ENCODE results near the gene WNT2. TPM values are rescaled to one million over a fixed set of nuclear protein-coding genes. Genes with fewer than 3 reads are reported as not detected.

The WNT2 gene
- total and polyA plus RNA-seq, 7 donors, result 0.01 to 0.47 (median 0.03) TPM; not detected in 4

DNA sequence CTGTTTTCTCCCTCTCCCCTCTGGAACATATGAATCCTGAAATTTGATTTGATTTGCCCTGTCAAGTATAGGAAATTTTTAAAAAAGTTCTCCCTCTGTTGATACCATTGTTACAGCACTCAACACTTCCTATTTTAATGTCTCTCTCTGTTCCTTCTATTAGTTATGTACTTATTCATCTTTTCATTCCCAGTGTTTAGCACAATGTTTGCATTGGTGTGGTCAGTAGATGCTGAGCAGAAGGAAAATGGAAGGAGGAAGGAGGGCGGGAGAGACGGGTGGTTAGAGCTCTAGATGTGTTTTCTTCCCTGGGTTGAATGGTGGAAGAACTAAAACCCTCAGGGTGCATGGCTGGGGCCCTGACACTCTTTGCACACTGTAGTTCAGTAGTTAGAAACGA lies 79.5 kb downstream of the WNT2 start:
- TF ChIP-seq CTCF (IDR thresholded peaks at IDR 0.05), result no peak
- ATAC-seq (no peak), DNase-seq (no peak)
- Histone ChIP-seq H3K4me3 (no peak overlapping the region), H3K27me3 (ENCODE audit: insufficient read depth in 3 of 3, low read length in 2 of 3) (peaks cover 0 to 2% (median 0%) of the 10 kb centered on the region in 3 donors), H3K36me3 (ENCODE audit: insufficient read depth in 1 of 2, low read depth in 1 of 2) (no peaks in the 10 kb centered on the region), H3K9me3 (no peaks in the 10 kb centered on the region), H3K27ac (no peak overlapping the region), H3K4me1 (no peaks in the 10 kb centered on the region)
- intact Hi-C loops (cut with DNase I), result no loop called here
- WGBS, 3 donors, result 79 to 82% (median 82%) methylated on average over 3 of the region's 3 CpGs

GRCh38 chr7:117241088-117241487 lies 81.8 kb downstream of the WNT2 start:
- intact Hi-C loops (cut with DNase I), result no loop called here
- H3K9me3 ChIP-seq, result peaks cover 1% of the 10 kb centered on the region
- no peaks in the 10 kb centered on the region for H3K4me1 ChIP-seq
- ATAC-seq (no peak), DNase-seq (no peak)
- whole genome bisulfite sequencing, 3 donors, result 84 to 88% (median 87%) methylated on average over 4 of the region's 4 CpGs
- H3K36me3 ChIP-seq (ENCODE audit: insufficient read depth in 1 of 2, low read depth in 1 of 2), result no peaks in the 10 kb centered on the region
- H3K27me3 ChIP-seq (ENCODE audit: insufficient read depth in 3 of 3, low read length in 2 of 3), result peaks cover 0 to 2% (median 0%) of the 10 kb centered on the region in 3 donors
- no peak overlapping the region for H3K27ac ChIP-seq
- H3K4me3 ChIP-seq, result no peak overlapping the region
- TF ChIP-seq CTCF (IDR thresholded peaks at IDR 0.05), result no peak

DNA sequence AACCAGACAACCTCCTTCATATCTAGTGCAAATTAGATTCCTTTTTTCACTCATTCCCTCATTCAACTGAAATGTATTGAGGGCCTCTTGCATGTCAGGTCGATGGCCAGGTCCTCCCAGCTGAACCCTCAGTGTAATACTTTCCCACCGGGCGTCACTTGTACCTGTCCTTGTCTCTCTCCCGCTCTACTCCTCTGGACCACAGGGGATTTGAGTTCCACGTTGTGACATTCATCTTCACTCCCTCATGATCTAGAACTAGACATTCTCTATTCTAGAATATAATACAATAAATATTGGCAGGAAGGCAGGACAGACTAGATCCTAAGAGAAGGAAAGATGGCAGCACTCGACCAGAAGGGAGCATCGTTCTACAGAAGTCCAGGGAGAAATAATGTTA lies 83.9 kb downstream of the WNT2 start:
- H3K4me3 ChIP-seq, result no peak overlapping the region
- H3K36me3 ChIP-seq (ENCODE audit: insufficient read depth in 1 of 2, low read depth in 1 of 2), result no peaks in the 10 kb centered on the region
- ATAC-seq, result no peak
- 85 to 89% (median 89%) methylated on average over 7 of the region's 7 CpGs for WGBS, 3 donors
- DNase-seq, result no peak
- H3K4me1 ChIP-seq, result no peaks in the 10 kb centered on the region
- TF ChIP-seq CTCF (IDR thresholded peaks at IDR 0.05), result no peak
- intact Hi-C loops (cut with DNase I), result no loop called here
- no peak overlapping the region for H3K27ac ChIP-seq
- peaks cover 0 to 2% (median 0%) of the 10 kb centered on the region in 3 donors for H3K27me3 ChIP-seq (ENCODE audit: insufficient read depth in 3 of 3, low read length in 2 of 3)
- H3K9me3 ChIP-seq, result peaks cover 7% of the 10 kb centered on the region

DNA sequence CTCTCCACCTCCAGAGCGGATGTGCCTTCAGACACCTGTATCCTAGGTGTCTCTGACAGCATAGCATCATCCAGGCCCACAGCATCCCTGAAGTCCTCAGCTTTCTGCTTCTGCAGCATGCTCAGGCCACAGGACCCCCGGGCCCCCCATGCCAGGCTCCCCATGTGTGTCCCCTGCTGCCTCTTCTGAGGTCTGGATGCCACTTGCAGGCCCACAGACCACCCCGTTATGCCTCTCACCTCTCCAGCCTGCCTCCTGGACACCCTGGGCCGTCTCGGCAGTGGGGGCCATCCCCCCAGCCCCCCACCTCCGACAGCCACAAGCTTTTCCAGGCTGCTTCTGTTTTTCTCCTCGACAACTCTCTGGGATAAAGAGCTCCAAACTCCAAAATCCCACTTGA lies 84.4 kb downstream of the WNT2 start:
- H3K4me1 ChIP-seq, result no peaks in the 10 kb centered on the region
- no peak overlapping the region for H3K4me3 ChIP-seq
- ATAC-seq (no peak), DNase-seq (no peak)
- WGBS, 3 donors, result 87 to 89% (median 89%) methylated on average over 7 of the region's 7 CpGs
- TF ChIP-seq CTCF (IDR thresholded peaks at IDR 0.05), result no peak
- H3K27me3 ChIP-seq (ENCODE audit: insufficient read depth in 3 of 3, low read length in 2 of 3), result peaks cover 0 to 2% (median 0%) of the 10 kb centered on the region in 3 donors
- intact Hi-C loops (cut with DNase I), result no loop called here
- no peaks in the 10 kb centered on the region for H3K36me3 ChIP-seq (ENCODE audit: insufficient read depth in 1 of 2, low read depth in 1 of 2)
- no peak overlapping the region for H3K27ac ChIP-seq
- H3K9me3 ChIP-seq, result peaks cover 7% of the 10 kb centered on the region

DNA sequence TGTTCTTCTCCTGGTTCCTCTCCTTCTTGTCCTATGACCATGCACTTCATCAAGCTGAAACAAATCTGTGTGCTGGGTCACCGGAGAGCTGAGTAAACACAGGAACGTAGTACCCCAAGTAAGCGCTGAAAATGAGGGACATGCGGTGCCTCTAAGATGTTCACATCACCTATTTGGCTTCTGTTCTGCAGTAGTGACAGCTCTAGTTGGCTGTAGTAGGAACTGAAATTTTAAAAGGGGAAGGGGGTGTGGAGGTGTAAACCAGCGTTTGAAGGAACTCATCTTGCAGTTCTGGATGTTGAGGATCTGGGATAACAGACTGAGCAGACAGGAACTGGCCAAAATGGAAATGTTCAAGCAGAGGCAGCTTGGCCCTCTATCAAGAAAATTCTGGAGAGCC lies 85.2 kb downstream of the WNT2 start:
- Histone ChIP-seq H3K36me3 (ENCODE audit: insufficient read depth in 1 of 2, low read depth in 1 of 2) (no peaks in the 10 kb centered on the region), H3K9me3 (peaks cover 7% of the 10 kb centered on the region), H3K27ac (no peak overlapping the region), H3K4me3 (no peak overlapping the region), H3K4me1 (no peaks in the 10 kb centered on the region), H3K27me3 (ENCODE audit: insufficient read depth in 3 of 3, low read length in 2 of 3) (peaks cover 0 to 2% (median 0%) of the 10 kb centered on the region in 3 donors)
- DNase-seq (no peak), ATAC-seq (no peak)
- no peak for TF ChIP-seq CTCF (IDR thresholded peaks at IDR 0.05)
- 60 to 76% (median 62%) methylated on average over 5 of the region's 5 CpGs for WGBS, 3 donors
- intact Hi-C loops (cut with DNase I), result no loop called here
